ENCODE measurements around the gene ESYT3. TPM values are rescaled to one million over a fixed set of nuclear protein-coding genes. Genes with fewer than 3 reads are reported as not detected.
A peak's percentile ranks its signal among the peaks of the same experiment; 100 is the strongest.

Gene ESYT3
- total RNA-seq, result 1 to 10 TPM; 2.0 to 6.0 TPM

DNA sequence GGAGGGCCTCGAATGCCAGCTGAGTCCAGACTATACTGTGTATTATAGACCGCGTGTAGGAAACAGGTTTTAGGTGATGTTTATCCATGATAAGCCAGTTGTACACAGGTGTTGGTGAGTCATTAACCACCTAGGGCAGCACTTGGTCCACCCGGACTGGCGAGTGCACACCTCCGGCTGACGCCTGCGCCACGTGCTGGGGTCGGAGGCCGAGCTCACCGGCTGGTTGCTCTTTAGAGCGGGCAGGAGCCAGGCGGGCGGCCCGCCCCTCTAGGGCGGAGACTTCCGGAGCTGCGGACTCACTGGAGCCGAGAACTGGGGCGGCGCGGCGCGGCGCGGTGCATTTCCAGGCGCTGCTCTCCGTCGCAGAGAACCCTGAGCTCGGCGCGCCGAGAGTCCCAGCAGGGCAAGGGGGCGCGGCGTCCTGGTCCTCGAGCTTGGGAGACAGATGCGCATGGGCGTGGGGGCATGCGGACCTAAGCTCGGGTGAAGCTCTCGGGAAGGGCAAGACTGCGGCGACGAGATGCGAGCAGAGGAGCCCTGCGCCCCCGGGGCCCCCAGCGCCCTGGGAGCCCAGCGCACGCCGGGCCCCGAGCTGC lies at the start of gene ESYT3:
TSS of gene ESYT3 (plus strand) at position 341 of the 599 bp plus-strand sequence. CDS start at position 524, 183 bp downstream.
- ATAC-seq (peak; percentile 94), DNase-seq (peak; percentile 78 to 92 (median 88))
- peaks cover 22% of the 10 kb centered on the region for H3K4me1 ChIP-seq
- no peaks in the 10 kb centered on the region for H3K36me3 ChIP-seq (replicated peaks in 1 of 2; ENCODE audit: insufficient read depth in 1 of 2, low read depth in 2 of 2)
- no peak for TF ChIP-seq CTCF (IDR thresholded peaks at IDR 0.05)
- peak; percentile 55 to 75 (median 60) for TF ChIP-seq POLR2A (IDR thresholded peaks at IDR 0.05)
- H3K27me3 ChIP-seq, result no peaks in the 10 kb centered on the region
- peak within 1 kb of the TSS in 1 of 4 donors; percentile 49 for H3K27ac ChIP-seq
- WGBS, 2 donors, result 0% methylated on average over 3 to 36 of the region's 54 CpGs
- peak within 1 kb of the TSS in 1 of 2 donors; percentile 29 for H3K4me3 ChIP-seq
- H3K9me3 ChIP-seq, result no peaks in the 10 kb centered on the region
- intact Hi-C loops (cut with DNase I), result no loop called here

DNA sequence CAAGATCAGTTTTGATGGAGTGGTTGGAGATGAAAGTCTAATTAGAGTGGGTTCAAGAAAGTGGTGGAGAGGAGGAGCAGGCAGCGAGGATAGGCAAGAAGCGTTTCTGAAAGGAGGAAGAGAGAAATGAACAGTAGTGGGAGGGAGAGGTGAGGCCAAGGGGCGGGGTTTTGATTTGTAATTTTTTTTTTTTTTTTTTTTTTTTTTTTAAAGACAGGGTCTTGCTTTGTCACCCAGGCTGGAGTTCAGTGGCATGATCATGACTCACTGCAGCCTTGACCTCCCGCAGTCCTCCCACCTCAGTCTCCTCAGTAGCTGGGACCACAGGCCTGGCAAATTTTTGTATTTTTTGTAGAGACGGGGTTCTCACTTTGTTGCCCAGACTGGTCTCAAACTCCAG lies 49.4 kb upstream of the ESYT3 start:
- TF ChIP-seq POLR2A (IDR thresholded peaks at IDR 0.05) (no peak), CTCF (IDR thresholded peaks at IDR 0.05) (no peak)
- intact Hi-C loops (cut with DNase I), result no loop called here
- no peak overlapping the region for H3K27ac ChIP-seq

DNA sequence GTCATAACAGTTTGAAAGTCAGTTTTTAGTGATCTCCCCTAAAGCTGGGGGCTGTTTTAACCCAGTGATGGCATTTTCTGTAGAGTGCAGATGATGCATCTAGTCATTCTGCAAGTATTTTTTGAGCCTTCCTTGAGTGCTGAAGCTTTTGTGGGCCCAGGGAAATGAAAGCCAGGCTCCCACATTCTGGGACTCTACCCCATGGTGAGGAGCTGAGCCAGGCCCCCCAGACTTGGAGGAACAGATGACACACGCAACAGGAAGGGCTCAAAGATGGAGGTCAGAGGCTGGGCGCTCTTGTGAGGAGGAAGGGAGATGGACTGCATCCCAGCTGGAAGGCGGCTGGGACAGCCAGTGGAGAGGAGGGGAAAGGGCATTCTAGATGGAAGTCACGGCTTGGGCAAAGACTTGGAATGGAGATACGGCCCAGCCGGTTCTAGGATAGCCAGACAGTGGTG lies 45.2 kb upstream of the ESYT3 start:
- intact Hi-C loops (cut with DNase I), result no loop called here
- TF ChIP-seq CTCF (IDR thresholded peaks at IDR 0.05), result no peak
- TF ChIP-seq POLR2A (IDR thresholded peaks at IDR 0.05), result no peak
- Histone ChIP-seq H3K27me3 (no peaks in the 10 kb centered on the region), H3K36me3 (replicated peaks in 1 of 2; ENCODE audit: insufficient read depth in 1 of 2, low read depth in 2 of 2) (no peaks in the 10 kb centered on the region), H3K4me1 (no peaks in the 10 kb centered on the region), H3K4me3 (no peak overlapping the region), H3K27ac (peak overlapping the region in 1 of 4 donors; percentile 56), H3K9me3 (no peaks in the 10 kb centered on the region)
- ATAC-seq, result no peak
- no peak for DNase-seq
- 90 to 94% methylated on average over 6 of the region's 6 CpGs for WGBS, 2 donors

More for the DNA sequence above, 49.4 kb upstream of the ESYT3 start:
- no peak for DNase-seq
- Histone ChIP-seq H3K27me3 (no peaks in the 10 kb centered on the region), H3K4me3 (no peak overlapping the region), H3K9me3 (no peaks in the 10 kb centered on the region), H3K36me3 (replicated peaks in 1 of 2; ENCODE audit: insufficient read depth in 1 of 2, low read depth in 2 of 2) (no peaks in the 10 kb centered on the region), H3K4me1 (peaks cover 14% of the 10 kb centered on the region)
- WGBS, 2 donors, result 86 to 92% methylated on average over 5 of the region's 5 CpGs
- ATAC-seq, result no peak

- no peaks in the 10 kb centered on the region for H3K36me3 ChIP-seq (replicated peaks in 1 of 2; ENCODE audit: insufficient read depth in 1 of 2, low read depth in 2 of 2)
- TF ChIP-seq CTCF (IDR thresholded peaks at IDR 0.05), result no peak
- TF ChIP-seq POLR2A (IDR thresholded peaks at IDR 0.05), result no peak
- no peaks in the 10 kb centered on the region for H3K4me1 ChIP-seq
- H3K27ac ChIP-seq, result peak overlapping the region; percentile 16 to 56 (median 44)
- 76 to 77% methylated on average over 9 of the region's 9 CpGs for WGBS, 2 donors
- no peaks in the 10 kb centered on the region for H3K27me3 ChIP-seq
- DNase-seq (peak in 3 of 4 donors; percentile 13 to 49 (median 34)), ATAC-seq (peak; percentile 93)
- no peaks in the 10 kb centered on the region for H3K9me3 ChIP-seq
- intact Hi-C loops (cut with DNase I), result no loop called here
- no peak overlapping the region for H3K4me3 ChIP-seq
These were observed 44.4 kb upstream of the ESYT3 start for GRCh38 chr3:138389841-138390581.

All from body of pancreas (tissue), 4 donors.